Measurements from ENCODE around the gene TRAF2. TPM values are rescaled to one million over a fixed set of nuclear protein-coding genes. Genes with fewer than 3 reads are reported as not detected.

Gene TRAF2
- total and polyA plus RNA-seq, 9 of the 15 experiments (the other 6 are each of a cell fraction or from before 2014, with no cell fraction given): 0.24 to 45.2 (median 18.0) TPM

DNA sequence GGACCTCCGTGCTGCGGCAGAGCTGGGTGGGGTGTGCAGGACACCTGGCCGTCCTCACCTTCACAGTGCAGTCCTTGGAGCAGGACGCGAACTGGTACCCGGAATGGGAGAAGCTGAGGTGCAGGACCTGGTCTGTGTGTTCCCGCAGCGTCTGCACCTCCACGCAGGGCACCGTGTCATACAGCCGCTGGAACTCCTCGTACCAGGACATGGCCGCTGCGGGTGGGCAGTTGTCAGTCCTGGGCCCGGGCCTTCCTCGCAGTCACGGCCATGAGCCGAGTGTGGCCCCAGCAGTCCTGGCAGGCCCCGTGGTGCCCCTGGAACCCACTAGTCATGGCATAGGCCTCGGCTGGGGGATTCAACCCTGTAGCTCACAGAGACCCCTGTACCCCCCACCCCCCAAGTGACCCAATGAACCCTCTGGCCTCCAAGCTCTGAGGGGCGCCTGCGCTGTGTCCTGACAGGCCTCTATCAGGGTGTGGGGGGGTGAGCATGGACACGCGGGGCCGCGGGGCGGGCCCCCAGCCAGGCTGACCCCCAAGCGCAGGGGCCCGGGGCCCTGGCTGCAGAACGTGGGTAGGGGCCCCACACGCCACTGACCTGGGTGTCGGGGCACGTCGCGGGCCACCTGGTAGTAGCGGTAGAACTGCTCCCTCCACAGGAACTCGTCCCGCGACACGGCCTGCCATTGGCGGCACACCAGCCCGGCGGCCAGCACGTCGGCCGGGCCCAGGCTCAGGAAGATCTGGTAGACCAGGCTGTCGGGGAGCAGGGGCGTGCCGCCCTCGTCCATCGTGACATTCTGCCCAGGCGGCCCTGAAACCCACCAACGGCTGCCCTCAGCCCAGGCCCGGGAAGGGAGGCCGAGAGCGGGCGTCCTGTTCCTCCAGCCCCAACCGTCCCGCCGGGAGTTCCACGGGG, 57.2 kb downstream of the TRAF2 start (continued):
- TF ChIP-seq NRF1 (conservative IDR thresholded peaks at IDR 0.05 in 1 of 2, IDR thresholded peaks at IDR 0.05 in 1 of 2) (peak; percentile 51 to 60; a peak in 3 of 4 replicates), TBL1XR1 (IDR thresholded peaks at IDR 0.05; ENCODE audit: low read length in 2 of 2) (no peak), SMARCA5 (IDR thresholded peaks at IDR 0.05) (no peak), CHD1 (IDR thresholded peaks at IDR 0.05; ENCODE audit: low read length) (no peak), RHOXF2B (CRISPR knock-in tag; conservative IDR thresholded peaks at IDR 0.05) (no peak), C11orf30 (IDR thresholded peaks at IDR 0.05; ENCODE audit: low read depth) (no peak), RBM39 (optimal IDR thresholded peaks at IDR 0.05; ENCODE audit: low read depth, low read length) (no peak), MEIS2 (IDR thresholded peaks at IDR 0.05; ENCODE audit: partially characterized antibody) (no peak), ARNT (IDR thresholded peaks at IDR 0.05) (no peak), POLR2G (IDR thresholded peaks at IDR 0.05; ENCODE audit: low read depth, low read length) (no peak; the same call in 1 of the 2 replicates), PML (IDR thresholded peaks at IDR 0.05; ENCODE audit: low read length) (no peak), FOXJ3 (CRISPR knock-in tag; IDR thresholded peaks at IDR 0.05) (no peak), RBM15 (IDR thresholded peaks at IDR 0.05; ENCODE audit: insufficient read depth, low read length) (no peak)
- TF ChIP-seq, protein P1, sequence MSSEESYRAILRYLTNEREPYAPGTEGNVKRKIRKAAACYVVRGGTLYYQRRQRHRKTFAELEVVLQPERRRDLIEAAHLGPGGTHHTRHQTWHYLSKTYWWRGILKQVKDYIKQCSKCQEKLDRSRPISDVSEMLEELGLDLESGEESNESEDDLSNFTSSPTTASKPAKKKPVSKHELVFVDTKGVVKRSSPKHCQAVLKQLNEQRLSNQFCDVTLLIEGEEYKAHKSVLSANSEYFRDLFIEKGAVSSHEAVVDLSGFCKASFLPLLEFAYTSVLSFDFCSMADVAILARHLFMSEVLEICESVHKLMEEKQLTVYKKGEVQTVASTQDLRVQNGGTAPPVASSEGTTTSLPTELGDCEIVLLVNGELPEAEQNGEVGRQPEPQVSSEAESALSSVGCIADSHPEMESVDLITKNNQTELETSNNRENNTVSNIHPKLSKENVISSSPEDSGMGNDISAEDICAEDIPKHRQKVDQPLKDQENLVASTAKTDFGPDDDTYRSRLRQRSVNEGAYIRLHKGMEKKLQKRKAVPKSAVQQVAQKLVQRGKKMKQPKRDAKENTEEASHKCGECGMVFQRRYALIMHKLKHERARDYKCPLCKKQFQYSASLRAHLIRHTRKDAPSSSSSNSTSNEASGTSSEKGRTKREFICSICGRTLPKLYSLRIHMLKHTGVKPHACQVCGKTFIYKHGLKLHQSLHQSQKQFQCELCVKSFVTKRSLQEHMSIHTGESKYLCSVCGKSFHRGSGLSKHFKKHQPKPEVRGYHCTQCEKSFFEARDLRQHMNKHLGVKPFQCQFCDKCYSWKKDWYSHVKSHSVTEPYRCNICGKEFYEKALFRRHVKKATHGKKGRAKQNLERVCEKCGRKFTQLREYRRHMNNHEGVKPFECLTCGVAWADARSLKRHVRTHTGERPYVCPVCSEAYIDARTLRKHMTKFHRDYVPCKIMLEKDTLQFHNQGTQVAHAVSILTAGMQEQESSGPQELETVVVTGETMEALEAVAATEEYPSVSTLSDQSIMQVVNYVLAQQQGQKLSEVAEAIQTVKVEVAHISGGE (CRISPR knock-in tag; IDR thresholded peaks at IDR 0.05): peak in 1 of 3 experiments; percentile 58; a peak in 1 of 6 replicates
- TF ChIP-seq, protein P2, sequence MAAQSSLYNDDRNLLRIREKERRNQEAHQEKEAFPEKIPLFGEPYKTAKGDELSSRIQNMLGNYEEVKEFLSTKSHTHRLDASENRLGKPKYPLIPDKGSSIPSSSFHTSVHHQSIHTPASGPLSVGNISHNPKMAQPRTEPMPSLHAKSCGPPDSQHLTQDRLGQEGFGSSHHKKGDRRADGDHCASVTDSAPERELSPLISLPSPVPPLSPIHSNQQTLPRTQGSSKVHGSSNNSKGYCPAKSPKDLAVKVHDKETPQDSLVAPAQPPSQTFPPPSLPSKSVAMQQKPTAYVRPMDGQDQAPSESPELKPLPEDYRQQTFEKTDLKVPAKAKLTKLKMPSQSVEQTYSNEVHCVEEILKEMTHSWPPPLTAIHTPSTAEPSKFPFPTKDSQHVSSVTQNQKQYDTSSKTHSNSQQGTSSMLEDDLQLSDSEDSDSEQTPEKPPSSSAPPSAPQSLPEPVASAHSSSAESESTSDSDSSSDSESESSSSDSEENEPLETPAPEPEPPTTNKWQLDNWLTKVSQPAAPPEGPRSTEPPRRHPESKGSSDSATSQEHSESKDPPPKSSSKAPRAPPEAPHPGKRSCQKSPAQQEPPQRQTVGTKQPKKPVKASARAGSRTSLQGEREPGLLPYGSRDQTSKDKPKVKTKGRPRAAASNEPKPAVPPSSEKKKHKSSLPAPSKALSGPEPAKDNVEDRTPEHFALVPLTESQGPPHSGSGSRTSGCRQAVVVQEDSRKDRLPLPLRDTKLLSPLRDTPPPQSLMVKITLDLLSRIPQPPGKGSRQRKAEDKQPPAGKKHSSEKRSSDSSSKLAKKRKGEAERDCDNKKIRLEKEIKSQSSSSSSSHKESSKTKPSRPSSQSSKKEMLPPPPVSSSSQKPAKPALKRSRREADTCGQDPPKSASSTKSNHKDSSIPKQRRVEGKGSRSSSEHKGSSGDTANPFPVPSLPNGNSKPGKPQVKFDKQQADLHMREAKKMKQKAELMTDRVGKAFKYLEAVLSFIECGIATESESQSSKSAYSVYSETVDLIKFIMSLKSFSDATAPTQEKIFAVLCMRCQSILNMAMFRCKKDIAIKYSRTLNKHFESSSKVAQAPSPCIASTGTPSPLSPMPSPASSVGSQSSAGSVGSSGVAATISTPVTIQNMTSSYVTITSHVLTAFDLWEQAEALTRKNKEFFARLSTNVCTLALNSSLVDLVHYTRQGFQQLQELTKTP (IDR thresholded peaks at IDR 0.05; ENCODE audit: low read depth in 1 of 2, partially characterized antibody in 2 of 2): no peak
- TF ChIP-seq, protein P3, sequence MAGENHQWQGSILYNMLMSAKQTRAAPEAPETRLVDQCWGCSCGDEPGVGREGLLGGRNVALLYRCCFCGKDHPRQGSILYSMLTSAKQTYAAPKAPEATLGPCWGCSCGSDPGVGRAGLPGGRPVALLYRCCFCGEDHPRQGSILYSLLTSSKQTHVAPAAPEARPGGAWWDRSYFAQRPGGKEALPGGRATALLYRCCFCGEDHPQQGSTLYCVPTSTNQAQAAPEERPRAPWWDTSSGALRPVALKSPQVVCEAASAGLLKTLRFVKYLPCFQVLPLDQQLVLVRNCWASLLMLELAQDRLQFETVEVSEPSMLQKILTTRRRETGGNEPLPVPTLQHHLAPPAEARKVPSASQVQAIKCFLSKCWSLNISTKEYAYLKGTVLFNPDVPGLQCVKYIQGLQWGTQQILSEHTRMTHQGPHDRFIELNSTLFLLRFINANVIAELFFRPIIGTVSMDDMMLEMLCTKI (IDR thresholded peaks at IDR 0.05; ENCODE audit: partially characterized antibody): no peak
- TF ChIP-seq, protein P4, sequence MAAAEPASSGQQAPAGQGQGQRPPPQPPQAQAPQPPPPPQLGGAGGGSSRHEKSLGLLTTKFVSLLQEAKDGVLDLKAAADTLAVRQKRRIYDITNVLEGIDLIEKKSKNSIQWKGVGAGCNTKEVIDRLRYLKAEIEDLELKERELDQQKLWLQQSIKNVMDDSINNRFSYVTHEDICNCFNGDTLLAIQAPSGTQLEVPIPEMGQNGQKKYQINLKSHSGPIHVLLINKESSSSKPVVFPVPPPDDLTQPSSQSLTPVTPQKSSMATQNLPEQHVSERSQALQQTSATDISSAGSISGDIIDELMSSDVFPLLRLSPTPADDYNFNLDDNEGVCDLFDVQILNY (CRISPR knock-in tag; IDR thresholded peaks at IDR 0.05): no peak
